Testis (tissue), 2 donors: ENCODE measurements around the gene FLT1.

Source experiments
- CTCF ChIP-seq, 3 experiments: fragments of 450-650 bp in 2 of 3; fragments of 200-600 bp in 1 of 3; sonication (generic) in 1 of 3; IDR thresholded peaks; one replicate each; pipeline ENCODE4 v1.5.1; 2016 to 2019; ENCODE audit warnings: antibody characterized with exemption in 3 of 3, mild to moderate bottlenecking in 2 of 3, moderate library complexity in 1 of 3
- POLR2A ChIP-seq: fragments of 450-650 bp; IDR thresholded peaks from one replicate; pipeline ENCODE4 v1.6.1; 2017; ENCODE audit warnings: antibody characterized with exemption, mild to moderate bottlenecking, moderate library complexity

- TF ChIP-seq POLR2A, result no peak
- no peak for TF ChIP-seq CTCF (IDR thresholded peaks at IDR 0.05)
Observed at GRCh38 chr13:28355822-28356371, 139.0 kb downstream of the FLT1 start.
